ENCODE measurements around the gene DRAP1.

DRAP1 gene

DNA sequence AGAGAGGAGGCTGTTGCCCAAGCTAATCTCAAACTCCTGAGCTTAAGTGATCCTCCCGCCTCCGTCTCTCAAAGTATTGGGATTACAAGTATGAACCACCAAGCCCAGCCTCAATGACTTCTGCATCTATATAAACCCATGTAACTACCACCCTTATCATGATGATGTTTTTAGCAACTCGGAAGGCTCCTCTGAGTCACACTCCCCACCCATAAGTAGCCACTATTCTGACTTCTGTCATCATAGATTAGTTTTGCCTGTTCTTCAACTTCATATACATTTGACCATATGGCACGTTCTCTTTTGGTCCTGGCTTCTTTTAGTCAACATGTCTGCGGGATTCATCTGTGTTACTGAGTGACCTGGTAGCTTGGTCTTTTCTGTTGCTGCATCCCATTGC is 12.6 kb upstream of the DRAP1 start:
- DNase-seq = no peak

DNA sequence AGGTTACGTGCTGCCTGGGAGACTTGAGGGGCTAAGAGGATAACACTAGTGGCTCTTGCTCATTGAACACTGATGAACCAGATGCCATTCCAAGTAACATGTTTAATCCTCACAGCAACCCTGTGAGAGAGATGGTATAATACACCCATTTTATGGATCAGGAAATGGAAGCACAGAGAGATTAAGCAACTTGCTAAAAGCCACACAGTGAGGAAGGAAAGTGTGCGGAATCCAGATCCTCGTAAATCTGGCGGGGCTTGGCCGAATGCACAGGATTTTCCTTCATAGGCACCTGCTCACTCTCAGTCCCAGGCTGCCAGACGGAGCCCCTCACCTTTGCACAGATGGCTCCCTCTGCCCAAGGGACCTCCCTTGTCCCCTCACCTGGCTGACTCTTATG is 11.3 kb upstream of the DRAP1 start:
- DNase-seq = no peak

DNA sequence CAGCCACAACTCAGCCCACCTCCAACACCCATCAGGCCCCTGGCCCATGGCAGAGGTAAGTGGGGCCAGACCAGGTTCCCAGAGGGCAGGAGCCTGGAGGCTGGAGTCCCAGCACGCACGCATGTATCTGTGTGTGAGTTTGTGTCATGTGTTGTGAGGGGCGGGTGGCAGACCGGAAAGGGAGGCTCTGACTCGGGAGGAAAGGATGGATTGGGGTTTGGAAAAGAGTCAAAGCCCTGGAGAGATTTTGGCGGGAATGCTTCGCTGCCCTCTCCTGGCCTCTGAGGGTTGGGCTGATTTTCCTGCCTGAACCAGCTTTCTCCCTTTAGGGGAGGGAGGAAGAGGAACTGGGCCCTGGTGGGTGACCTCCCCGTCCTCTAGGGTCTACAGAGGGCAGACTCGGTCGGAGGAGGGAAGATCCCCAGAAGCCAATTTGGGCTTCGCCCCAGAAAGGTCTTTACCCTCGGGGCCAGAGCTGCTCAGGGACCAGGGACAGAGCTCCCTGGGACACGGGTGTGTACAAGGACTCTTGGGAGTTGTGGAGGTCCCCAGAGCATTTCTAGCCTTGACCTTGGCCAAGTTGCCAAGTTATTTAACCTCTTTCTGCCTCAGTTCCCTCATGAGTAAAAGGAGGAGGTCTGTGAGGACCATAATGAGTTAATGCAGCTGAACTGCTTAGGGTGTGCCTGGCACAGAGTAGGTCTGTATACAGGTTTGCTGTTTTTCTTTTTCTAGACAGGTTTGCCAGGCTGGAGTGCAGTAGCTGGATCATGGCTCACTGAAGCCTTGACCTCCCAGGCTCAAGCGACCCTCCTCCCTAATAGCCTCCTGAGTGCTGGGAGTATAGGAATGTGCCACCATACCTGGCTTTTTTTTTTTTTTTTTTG is 7.3 kb upstream of the DRAP1 start:
- peak in 1 of 2 donors; percentile 23 for DNase-seq

DNA sequence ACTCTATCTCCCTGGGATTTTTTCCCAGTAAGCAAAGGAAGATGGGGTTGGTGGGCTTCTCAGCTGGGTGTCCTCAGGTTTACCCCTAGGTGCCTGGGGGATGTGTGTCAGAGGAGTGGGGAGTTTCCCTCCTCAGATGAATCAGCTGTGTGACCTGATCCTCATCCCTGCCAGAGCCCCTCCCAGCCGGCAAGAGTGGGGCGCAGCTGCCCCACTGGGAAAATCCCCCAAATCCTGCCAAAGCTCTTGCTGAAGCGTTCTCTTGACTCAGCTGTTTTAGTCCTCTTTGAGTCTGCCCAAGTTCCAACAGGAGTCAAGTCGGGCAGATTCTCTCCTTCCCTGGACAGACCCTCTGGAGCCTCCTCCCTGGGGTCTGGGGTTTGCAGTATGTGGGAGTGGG is 6.4 kb upstream of the DRAP1 start:
- DNase-seq = no peak

DNA sequence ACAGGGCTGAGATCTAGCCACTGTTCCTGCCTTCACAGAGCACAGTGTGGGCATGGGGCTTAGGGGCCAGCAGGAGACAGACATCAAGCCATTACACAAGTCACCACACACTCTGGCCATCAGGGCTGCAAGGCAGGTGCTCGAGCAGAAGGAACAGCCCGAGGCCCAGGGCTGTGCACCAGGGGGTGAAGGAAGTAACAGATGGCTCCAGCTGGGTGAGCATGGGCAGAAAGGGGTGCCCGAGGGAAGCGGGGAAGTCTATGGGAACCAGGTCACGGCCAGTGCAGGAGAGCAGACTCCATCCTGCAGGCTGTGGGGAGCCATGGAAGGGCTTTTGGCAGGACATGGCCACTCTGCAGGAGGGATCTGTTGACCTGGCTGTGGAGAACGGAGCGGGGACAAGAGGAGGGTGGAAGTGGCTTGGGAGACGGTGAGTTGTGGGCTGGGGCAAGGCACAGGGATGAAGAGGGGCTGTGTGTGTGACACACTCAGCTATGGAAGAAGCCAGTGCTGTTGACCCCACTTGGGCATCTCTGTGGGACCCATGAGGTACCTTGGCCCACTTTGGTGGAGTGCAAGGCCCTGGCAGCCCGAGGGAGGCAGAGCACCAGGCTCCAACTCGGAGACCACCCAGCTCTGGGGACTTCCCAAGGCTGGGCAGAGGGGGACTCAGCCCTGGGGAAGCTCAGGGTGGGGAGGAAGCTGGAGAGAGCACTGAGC is 4.0 kb upstream of the DRAP1 start:
- no peak for DNase-seq

DNA sequence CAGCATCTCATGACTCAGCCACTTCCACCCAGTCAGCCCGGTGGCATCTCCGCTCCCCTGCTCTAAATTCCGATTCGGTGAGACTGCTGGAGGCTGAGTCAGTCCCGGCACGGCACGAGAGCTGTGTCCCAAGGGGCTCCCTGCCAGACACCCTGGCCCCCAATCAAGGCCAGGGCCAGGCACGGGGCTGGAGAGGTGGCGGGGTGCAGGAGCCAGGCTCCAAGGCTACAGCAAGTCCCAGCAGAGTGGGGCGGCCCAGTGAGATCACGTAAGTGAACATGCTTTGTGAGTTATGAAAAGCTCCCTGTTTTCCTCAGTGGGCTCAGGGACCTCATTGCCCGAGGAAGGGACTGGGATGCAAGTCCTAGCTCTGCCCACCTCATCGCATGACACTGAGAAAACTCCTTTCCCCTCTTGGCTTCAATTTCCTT is 3.4 kb upstream of the DRAP1 start:
- DNase-seq = peak; percentile 52 to 65

DNA sequence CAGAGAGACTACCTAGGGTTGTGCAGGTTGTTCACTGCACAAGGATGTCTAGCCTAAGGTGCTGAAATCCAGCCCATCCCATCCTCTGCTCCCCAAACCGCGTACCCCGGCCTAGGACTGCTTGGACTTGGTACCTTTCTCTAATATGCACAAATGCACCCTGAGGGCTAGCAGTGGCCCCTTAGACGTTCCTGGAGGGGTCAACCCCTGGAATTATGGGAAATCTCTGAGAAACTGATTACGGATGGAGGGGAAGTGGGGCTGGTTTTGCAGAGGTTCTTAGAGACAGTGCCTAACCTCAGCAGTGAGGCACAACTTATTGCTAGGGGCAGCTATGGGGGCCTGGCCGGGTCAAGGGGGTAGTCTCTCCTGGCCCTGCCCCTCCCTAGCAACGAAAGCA is 2.8 kb upstream of the DRAP1 start:
- no peak for DNase-seq

DNA sequence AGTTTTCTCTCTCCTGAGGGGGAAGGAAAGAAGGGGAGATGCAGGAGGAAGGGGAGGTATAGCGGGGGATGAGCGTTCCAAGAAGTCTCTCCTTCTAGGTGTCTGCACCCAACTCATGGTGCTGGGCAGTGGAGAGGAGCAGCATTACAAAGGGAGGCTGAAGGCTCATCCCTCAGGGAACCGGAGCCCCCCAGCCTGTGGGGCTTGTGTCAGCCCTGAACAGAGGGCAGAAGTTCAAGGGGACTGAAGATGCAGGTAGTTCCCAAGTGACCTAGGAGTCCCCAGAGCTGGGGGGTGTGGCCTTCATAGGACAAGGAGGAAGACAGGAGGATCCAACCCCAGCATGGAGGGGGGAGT is 2.2 kb upstream of the DRAP1 start:
- no peak for DNase-seq

DNA sequence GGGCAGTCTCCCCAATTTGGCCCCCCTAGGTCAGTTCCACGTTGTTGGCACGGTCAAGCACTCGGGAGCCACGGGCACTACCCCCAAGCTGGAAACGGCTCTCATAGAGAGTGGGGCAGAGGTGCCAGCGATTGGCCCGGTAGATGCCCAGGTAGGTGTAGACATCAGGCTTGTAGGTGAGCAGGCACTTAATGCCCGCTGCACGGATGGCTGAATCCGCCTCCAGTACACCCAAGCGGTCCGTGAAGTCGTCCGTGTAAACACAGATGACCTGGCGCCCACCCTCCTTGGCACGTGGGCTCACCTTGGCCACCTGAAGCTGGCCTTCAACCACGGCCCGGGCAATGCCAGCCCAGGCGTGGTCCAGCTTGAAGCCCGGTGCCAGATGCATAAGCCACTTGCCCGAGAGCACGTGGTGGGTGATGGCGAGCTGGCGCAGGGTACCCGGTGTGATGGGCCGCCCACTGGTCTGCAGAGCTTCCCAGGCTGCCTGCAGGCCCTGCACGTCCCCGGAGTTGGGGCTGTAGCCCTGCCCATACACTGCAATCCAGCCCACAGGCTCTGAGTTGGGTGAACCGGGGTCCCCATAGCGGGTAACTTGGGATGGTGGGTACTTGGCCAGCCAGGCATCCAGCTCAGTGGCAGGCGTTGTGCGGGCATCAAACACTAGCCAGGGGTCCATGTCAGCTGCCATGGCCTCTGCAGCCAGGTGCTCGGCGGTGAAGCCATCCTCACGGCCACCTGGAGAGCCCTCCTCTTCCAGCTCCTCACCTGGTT is 1.6 kb upstream of the DRAP1 start:
- no peak for DNase-seq

DNA sequence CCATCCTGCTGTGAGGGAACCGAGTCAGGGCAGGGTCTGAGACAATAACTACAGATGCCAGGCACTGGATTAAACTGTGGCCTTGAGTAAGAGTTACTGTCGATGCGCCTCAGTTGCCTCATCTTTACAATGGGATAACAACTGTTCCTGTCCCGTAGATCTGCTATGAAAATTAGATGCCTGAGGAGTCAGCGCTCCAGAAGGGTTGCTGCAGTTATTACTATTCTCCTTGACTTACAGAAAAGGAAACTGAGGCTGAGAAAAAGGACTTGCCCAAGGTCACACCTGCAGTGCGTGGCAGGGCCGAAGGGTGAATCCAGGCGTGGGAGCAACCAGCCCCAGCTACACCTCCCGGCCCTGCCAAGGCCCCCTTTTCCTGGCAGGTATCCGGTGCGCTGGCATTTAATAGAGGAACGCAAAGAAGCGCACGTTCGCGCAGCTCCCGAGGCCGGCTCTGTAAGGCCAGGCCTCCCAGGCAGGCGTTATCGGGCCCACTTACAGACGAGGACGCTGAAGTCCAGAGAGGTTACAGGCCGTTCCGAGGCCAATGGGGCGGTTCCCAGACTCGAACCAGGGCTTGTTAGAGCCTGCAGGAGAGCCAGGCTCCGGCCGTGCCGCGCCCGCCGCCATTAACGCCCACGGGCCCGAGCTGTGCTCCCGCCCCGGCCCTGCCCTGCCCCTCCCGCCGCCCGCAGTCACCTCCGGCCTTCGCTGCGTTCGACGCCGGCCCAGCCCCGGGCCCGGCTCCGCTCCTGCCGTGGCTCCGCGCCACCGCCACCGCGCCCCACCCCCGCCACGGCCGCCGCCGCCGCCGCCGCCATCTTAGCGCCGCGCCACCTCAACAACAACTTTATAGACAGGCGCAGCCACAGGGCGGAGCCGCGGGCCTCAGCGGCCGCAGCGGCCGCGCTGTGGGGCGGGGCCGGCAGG is 750 bp upstream of the DRAP1 start, which contains the start of gene C11orf68:
C11orf68 (minus strand) TSS at position 852 of the 930 bp plus-strand sequence; CDS start at position 821, 31 bp downstream.
- DNase-seq = no peak

DNA sequence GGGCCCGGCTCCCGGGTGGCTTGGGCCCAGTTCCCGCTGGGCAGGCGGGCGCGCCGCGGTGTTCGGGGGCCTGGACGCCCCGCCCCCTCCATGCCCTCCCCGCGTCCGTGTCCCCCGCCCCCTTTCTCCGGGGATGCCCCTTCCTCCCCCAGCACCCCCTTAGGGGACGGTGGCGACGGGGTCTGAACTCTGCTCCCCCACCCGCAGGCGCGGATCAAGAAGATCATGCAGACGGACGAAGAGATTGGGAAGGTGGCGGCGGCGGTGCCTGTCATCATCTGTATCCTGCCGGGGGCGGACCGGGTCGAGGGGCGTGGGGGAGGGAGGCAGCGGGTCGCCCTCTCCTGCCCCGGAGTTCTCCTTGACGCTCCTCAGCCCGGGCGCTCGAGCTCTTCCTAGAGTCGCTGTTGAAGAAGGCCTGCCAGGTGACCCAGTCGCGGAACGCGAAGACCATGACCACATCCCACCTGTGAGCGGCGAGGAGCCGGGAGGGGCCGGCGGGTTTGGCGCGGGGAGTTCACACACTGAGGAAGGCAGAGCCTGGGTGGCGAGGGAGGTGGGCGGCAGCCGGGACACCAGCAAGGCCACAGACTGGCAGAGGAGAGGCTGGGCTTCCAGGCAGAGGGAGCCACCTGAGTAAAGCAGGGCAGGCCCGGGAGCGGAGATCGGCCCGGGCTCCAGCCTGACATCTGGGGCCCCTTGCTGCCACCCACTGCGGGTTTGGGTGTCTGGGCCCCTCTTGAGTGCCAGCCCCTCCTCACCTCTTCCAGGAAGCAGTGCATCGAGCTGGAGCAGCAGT is 546 bp downstream of the DRAP1 start:
- DNase-seq = peak in 1 of 2 donors; percentile 33

DNA sequence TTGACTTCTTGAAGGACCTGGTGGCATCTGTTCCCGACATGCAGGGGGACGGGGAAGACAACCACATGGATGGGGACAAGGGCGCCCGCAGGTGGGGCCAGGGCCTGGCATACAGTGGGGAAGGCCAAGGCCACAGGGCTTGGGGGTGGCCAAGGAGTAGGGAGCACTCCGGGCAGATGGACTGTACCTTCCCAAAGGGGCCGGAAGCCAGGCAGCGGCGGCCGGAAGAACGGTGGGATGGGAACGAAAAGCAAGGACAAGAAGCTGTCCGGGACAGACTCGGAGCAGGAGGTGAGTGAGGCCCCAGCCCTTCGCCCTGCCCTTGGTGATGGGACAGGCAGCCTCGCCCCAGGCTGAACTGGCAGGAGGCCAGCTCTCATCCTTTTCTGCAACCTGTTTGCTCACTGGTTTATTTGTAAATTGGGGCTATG is 1.2 kb downstream of the DRAP1 start:
- no peak for DNase-seq

DNA sequence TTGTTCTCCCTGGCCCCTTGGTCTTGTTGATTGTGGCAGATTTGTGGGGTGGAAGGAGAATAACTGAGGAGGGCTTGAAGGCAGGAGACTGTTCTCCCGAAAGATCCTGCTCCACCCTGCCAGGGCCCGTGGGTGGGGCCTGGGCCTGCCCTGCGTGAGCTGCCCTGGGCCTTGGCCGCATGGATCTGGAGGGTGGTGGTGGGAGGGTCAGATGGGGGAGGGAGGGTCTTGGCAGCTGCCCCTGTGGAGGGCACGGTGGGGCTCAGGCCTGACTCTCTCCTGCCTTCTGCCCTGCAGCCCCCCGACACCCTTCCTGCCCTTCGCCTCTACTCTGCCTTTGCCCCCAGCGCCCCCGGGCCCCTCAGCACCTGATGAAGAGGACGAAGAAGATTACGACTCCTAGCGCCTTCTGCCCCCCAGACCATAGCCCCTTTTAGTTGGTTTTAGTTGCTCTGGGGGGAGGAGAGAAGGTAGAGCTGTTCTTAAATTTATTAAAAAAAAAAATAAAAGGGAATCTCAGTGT is 1.9 kb downstream of the DRAP1 start:
- no peak for DNase-seq

DNA sequence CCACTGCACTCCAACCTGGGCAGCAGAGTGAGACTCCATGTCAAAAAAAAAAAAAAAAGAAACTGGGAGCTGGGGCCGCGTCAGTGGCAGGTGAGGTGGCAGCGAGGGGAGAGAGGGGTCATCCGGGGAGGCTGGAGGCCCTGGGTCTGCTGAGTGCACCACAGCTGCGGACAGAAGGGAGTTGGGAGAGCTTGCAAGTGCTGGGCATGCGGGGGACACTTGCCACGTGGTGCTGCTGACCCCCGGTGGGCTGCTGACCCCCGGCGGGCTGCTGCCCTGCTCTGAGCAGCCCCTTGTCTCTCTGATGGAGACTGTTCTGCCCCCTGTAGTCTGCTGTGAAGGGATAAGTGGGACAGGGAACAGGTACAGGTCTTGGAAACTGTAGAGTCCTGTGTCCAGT is 2.6 kb downstream of the DRAP1 start:
- no peak for DNase-seq

DNA sequence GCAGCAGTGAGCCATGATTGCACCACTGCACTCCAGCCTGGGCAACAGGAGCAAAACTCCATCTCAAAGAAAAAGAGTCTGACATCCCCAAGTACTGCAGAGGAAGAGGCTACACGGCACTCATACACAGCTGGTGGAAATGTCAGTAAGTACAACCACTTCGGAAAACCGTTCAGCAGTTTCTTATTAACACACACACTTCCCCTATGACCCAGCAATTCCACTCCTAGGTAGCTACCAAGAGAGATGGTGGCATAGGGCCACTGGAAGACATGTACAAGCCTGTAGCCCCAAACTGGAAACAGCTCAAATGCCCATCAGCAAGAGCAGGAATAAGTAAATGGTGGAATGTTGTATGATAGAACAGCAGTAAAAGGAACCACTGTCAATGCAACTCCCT is 3.3 kb downstream of the DRAP1 start:
- DNase-seq = no peak

DNA sequence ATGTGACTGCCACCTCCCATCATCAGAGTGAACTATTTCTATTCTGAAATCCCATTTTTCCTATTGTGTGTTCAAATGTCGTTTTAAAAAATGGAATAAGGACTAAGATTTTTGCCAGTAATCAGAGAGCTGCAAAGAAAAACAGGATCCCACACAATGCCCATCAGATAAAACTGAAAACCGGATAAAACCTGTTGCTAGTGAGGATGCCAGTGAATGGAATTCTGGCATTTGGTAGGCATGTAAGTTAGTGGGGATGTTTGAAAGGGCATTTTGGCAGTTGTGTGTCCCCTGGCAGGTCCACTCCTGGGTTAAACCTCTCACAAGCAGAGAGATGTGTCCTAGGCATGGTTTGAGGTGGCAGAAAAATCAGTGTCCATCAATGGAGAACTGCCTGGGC is 6.2 kb downstream of the DRAP1 start:
- no peak for DNase-seq

DNA sequence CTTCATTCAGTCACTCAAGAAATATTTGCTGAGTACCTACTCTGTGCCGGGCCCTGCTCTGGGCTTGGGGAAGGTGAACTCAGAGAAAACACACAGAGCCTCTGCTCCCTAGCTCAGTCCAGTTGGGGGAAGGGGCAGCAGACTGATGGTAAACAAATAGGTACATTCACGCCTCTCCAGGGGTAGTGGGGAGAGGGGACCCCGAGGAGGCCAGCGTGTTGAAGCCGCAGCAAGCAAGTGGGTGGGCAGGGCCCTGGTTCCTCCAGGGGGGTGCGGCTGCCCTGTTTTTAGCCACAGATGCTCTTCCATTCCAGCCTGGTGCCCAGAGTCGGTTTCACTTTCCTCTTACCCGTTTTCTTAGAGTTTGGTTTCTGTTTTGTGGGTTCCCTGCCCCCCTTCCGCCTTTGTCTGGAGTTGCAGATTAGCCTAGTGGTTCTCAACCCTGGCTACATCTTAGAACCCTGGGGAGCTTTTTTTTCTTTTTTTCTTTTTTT is 8.7 kb downstream of the DRAP1 start:
- DNase-seq = peak; percentile 65 to 73

DNA sequence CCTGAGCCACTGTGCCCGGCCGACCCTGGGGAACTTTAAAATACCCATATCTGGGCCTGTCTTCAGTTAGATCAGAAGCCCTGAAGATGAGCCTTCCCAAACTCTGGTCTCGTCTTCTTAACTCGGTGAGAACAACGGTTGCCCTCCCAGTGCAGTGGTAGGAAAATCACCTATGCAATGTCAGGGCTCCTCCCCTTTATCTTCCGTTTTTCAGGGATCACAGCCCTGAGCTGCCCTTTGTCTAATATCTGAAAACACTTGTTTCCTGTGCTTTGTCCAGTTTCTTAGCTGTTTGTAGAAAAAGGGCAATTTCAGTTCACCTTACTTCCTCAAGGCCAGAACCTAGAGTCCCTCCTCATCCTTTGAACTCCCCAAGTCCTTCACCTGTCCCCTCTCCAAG is 9.4 kb downstream of the DRAP1 start:
- DNase-seq = no peak

DNA sequence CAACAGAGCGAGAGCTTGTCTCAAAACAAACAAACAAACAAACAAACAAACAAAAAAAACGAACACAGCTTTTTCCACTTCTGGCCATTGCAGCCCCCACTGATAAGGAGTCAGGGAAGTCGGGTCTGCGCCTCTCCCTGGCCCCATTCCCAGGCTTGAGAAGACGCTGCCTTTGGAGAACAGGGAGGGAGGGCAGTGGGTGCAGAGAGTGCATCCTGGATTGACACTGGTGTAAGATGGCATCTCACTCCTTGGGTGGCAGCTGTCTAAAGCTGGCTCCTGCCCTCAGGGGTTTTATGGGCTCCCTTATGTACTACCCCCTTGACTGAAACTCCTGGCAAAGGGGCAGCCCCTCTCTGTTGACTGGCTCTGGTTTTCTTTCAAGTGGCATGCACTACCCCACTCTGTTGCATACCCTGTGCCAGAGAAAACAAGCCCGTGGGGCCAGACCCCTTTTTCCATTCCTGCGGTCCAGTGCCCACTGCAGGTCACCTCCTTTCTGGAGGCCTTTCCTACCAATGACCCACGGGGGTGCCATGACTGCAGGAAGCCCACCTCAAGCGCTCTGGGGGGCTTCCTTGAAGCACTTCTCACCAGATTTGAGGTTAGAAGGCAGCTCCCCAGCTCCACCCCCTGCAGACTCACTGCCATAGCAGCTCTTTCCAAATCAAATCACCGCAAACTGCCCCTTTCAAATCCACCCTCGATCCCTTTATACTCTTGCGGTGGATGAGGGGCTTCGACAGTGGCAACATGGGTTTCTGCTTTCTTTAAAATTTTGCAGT is 12.7 kb downstream of the DRAP1 start:
- no peak for DNase-seq

DNA sequence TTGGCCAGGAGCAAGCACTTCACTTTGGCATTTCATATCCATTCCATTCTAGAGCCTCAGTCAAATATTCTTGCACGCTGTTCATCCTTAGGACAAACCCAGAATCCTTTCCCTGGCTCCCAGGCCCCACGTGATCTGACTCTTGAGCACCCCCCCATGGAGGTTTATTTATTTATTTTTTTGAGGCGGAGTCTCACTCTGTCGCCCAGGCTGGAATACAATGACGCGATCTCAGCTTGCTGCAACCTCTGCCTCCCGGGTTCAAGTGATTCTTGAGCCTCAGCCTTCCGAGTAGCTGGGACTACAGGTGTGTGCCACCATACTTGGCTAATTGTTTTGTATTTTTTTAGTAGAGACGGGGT is 13.3 kb downstream of the DRAP1 start:
- peak in 1 of 2 donors; percentile 33 for DNase-seq
